ENCODE data around the gene KPNB1.

- TF ChIP-seq CTCF (optimal IDR thresholded peaks at IDR 0.05 in 1 of 3, IDR thresholded peaks at IDR 0.05 in 1 of 3, conservative IDR thresholded peaks at IDR 0.05 in 1 of 3; ENCODE audit: extremely low read depth in 1 of 3, insufficient read depth in 2 of 3, low read length in 3 of 3) (no peak), EZH2 (IDR thresholded peaks at IDR 0.05; ENCODE audit: low read length) (no peak)
Observed at GRCh38 chr17:47692137-47692894, 42.6 kb downstream of the KPNB1 start.

All from keratinocyte (primary cell).